HG02610 (cell line): ENCODE measurements around the gene KLF18.
"Not testable (repeated sequence)": the region's sequence is repeated elsewhere in the genome, so short reads cannot be mapped to it uniquely, and the experiment has no call there.

Experiments
- ATAC-seq: cut with Tn5 transposase; IDR thresholded peaks from one replicate; pipeline ENCODE4 v1.9.1; 2021; ENCODE audit warnings: mild to moderate bottlenecking, moderate library complexity; ENCODE audit not compliant: unreplicated experiment

Gene KLF18

DNA sequence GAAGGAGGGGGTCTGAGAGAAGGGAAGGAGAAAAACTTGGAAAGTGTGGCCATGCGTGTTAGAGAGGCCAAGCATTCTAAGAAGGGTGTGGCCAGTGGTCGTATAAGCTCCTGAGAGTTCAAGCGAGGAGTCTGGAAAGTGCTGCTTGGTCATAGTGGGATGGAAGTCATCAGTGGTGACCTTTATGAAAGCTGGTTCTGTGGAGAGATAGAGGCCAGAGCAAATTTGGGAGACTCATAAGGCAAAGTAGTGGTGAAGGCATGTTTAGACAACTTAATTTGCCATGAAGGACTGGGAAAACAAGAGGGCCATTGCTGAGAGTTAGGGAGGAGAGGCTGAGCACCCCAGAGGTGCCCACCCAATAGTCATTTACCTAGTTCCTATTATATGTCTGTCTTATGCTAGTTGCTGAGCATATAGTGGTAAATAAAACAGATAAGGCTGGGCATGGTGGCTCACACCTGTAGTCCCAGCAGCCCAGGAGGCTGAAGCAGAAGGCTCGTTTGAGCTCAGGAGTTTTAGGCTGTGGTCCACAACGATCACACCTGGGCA is 21.0 kb downstream of the KLF18 start:
- no peak for ATAC-seq

DNA sequence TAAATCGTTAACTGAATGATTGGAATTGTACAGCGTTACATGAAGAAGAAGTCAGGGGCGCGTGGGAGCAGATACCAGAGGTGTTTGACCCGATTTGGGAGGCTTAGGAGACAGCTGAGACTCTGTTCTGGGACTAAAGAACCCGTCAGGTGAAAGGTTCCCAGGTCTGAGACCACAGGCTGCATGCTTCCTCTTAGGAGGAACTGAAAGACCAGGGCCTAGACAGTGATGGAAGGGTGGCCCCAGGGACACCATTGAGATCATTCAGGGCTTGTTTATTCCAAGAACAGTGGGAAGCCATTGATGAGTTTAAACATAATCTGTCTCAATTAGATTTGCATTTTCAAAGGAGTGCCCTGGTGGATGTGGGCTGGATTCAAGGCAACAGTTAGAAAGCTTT is 21.9 kb downstream of the KLF18 start:
- no peak for ATAC-seq

DNA sequence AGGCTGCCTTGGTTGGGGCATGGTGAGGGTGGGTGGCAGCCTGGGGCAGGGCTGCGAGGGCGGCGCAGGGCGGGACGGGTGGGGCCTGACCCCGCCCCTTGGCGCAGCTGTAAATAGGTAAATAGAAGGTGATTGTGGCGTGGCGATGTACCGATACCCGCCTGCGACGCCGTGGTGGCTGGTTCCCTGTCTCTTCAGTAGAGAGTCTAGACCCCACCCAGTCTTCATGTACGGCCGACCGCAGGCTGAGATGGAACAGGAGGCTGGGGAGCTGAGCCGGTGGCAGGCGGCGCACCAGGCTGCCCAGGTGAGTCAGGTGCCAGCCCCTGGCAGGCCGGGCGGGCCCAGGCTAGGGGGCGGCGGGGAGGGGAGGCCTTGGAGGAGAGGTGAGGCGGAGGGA is 22.7 kb downstream of the KLF18 start, which contains the start of gene KLF17:
TSS of gene KLF17 (plus strand) at position 140 of the 400 bp plus-strand sequence. CDS start at position 227, 87 bp downstream.
- no peak for ATAC-seq

DNA sequence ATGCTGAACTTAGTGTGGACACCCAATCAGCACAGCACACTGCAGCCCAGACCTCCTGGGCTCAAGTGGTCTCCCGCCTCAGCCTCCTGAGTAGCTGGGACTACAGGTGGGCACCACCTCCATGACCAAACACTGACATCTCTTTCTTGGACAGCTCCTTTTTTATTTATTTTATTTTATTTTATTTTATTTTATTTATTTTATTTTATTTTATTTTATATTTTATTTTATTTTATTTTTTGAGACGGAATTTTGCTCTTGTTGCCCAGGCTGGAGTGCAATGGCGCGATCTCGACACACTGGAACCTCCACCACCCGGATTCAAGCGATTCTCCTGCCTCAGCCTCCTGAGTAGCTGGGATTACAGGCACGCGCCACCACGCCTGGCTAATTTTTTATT is 24.2 kb downstream of the KLF18 start:
- ATAC-seq = not testable (repeated sequence)

DNA sequence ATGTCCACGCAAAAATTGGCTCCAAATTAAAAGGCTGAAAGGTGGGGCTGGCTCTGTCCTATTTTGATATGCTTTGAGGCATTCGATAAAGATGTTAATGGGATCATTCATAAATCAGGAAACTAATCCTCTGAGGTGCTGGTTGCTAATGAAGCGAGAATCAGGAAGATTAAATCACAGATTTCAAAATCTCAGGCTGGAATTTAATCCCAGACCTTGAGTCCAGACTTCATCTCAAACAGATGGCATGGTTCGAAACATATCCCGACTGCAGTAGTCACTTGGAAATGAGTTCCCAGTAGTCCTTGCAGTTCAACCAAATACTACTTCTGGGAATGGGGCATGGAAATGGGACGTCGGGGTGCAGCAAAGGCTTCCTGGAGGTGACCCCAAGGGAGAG is 27.3 kb downstream of the KLF18 start:
- no peak for ATAC-seq

DNA sequence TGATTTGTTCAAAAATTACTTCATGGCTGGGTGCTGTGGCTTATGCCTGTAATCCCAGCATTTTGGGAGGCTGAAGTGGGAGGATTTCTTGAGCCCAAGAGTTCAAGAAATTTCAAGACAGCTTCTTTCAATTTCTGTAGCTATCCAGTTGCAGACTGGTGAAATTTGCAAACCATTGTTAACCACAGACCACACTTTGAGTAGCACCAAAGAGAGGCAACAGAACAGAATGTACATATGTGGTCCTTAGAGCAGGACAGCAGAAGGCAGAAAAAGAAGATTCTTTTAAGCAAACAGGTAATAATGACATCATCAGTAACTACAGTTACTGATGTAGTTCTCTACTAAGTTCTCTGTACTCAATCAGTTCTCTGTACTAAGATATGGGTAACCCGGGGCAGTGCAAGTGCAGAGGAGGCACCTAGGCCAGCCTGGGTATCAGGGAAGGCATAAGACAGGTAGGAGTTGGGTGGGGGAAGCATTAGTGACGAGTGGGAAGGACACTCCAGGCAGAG is 28.3 kb downstream of the KLF18 start:
- no peak for ATAC-seq

DNA sequence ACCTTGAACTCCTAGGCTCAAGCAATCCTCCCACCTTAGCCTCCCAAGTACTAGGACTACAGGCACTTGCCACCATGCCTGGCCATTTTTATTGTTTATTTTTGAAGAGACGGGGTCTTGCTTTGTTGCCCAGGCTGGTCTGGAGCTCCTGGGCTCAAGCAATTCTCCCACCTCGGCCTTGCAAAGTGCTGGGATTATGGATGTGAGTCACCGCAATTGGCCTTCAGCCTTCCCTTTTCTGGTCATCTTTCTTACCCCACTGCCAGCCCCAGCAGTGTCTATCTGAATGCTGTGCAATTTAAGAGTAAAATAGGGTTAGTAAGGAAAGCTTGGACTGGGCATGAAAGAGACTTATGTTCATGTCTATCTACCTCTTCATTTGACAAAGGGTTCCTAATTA is 28.9 kb downstream of the KLF18 start:
- ATAC-seq = no peak

DNA sequence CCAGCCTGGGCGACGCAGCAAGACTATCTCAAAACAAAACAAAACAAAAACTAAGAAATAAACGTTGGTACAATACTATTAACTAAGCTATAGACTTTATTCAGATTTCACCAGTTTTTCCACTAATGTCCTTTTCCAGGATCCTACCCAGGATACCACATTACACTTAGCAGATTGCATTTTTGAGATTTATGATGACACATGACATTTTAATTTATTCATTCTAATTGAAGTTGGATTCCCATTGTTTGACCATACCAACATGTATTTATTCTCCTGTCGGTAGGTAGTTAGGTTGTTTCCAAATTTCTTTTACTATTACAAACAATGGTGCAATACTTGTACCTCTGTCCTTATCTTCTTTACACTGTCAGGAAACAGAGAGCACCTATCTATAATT is 29.6 kb downstream of the KLF18 start:
- ATAC-seq = no peak

DNA sequence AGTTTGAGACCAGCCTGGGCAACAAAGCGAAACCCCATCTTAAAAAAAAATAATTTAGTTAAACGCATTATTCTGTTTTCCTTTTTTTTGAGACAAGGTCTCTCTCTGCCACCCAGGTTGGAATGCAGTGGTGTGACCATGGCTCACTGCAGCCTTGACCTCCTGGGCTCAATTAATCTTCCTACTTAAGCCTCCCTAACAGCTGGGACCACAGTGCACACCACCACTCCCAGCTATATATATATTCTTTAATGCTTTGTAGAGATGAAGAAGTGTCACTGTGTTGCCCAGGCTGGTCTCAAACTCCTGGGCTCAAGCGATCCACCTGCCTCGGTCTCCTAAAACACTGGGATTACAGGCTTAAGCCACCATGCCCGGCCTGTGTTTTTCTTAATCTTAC is 30.5 kb downstream of the KLF18 start:
- ATAC-seq = no peak

DNA sequence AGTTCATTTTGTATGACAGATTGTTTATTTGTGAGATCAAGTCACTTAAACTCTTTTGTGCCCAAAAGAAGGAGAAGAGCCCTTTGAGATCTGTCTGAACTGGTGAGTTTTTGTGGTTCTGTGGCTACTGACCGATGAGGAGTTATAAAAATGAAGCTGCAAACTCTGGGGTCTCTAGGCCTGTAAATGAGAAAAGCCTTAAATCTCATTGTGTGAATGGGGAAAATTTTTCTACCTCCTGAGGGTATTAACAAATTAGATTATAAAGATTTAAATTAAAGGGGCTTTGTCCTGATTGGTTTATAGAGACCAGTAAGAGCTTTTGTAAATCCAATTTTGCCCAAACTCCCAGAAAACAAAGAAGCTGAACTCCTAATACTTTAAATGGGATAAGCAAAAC is 32.5 kb downstream of the KLF18 start:
- no peak for ATAC-seq

DNA sequence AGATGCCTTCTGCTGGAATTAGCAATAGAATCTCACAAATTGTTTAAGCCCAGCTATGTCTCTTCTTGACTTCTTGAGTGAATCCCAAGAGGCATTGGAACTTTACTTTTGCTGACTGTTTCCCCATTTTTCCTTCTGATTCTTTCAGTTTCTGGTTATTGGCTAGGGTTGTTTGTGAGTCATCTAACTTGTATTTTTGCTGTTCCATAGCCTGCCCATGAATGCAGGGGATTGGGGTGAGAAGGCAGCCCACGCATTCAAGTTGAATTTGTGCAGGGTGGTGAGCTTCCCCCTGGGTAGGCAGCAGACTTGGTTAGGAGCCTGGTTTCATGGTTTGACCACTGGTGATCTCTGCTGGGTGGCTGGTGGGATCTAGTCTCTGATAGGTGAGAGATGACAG is 33.2 kb downstream of the KLF18 start:
- no peak for ATAC-seq

DNA sequence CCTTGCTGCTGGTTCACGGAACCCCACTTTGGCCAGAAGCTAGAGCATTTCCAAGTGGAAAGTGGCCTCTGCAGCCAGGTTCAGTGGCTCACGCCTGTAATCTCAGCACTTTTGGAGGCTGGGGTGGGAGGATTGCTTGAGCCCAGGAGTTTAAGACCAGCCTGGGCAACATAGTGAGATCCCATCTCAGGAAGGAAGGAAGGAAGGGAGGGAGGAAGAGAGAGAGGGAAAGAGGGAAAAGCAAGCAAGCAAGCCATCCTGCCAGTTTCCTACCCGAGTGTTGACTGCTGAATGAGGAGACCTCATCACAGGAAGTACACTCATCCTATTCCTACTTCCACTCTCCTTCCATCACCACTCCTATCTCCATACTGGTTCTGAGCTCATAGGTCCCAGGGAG is 35.6 kb downstream of the KLF18 start:
- no peak for ATAC-seq

DNA sequence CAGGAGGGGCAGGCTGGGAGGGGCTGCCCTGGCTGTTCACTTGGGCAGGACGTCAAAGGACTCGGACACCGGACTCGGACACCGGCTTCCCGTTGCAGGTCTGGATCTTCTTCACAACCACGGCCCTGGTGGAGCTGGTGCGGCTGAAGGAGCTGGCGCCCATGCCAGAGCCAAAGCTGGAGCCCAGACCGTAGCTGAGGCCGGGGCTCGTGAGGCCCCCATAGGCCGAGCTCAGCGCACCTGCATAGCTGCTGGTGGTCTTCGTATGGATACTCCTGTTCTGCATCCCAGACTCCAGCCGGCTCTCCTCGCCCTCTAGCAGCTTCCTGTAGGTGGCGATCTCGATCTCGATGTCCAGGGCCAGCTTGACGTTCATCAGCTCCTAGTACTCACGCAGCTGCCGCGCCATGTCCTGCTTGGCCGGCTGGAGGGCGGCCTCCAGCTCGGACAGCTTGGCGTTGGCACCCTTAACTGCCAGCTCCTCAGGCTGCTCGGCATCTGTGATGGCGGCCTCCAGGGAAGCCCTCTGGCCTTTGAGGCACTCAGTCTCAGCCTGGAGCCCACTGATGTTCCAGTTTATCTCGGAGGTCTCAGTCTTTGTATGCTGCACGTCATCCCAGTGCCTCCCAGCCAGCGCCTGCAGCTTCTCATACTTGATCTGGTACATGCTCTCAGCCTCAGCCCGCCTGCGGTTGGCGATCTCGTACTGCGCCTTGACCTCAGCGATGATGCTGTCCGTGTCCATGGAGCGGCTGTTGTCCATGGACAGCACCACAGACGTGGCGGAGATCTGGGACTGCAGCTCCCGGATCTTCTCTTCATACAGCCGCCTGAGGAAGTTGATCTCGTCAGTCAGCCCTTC is 37.9 kb downstream of the KLF18 start:
- no peak for ATAC-seq

DNA sequence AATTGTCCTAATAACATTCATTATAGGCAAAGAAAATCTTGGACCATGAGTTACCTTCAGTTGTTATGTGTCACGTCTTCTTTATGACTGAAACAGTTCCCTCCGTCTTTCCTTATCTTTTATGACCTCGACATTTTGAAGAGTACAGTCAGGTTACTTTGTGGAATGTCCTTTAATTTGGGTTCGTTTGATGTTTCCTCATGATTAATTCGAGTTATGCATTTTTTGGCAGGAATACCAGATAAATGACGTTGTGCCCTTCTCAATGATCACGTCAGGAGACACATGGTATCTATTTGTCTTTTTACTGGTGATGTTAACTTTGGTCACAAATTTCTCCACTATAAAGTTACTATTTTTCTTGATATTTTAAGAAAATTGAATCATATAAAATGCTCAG is 40.1 kb downstream of the KLF18 start:
- no peak for ATAC-seq

DNA sequence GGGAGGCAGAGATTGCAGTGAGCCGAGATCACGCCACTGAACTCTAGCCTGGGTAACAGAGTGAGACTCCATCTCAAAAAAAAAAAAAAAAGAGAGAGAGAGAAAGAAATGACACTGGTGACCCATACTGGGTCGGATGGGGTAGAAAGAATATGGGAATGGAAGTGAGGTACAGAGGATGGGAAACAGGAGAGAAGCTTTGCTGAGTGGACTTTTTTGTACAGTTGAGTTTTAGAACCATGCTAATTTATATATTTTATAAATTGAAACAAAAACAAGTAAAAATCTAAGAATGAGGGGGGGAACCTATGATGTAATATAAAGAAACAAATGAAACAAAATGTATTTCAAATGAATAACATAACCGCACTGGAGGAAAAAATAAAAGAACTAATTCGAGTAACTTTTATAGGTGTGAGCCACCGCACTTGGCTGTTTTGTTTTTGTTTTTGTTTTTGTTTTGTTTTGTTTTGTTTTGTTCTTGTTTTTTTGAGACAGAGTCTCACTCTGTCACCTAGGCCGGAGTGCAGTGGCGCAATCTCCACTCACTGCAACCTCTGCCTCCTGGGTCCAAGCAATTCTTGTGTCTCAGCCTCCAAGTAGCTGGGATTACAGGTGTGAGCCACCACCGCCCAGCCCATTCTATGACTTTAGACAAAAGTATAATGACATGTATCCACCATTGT is 41.1 kb downstream of the KLF18 start:
- no peak for ATAC-seq

DNA sequence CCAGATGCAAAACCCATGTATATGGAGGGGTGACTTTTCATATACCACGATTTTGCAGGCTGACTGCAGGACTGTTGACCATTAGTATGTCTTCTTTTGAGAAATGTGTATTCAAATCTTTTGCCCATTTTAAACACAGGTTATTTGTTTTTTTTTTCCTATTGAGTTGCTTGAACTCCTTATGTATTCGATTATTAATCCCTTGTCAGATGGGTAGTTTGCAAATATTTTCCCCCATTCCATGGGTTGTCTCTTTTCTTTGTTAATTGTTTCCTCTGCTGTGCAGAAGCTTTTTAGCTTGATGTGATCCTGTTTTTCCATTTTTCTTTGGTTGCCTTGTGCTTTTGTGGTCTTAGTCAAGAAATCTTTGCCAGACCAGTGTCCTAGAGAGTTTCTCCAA is 47.4 kb downstream of the KLF18 start:
- no peak for ATAC-seq

DNA sequence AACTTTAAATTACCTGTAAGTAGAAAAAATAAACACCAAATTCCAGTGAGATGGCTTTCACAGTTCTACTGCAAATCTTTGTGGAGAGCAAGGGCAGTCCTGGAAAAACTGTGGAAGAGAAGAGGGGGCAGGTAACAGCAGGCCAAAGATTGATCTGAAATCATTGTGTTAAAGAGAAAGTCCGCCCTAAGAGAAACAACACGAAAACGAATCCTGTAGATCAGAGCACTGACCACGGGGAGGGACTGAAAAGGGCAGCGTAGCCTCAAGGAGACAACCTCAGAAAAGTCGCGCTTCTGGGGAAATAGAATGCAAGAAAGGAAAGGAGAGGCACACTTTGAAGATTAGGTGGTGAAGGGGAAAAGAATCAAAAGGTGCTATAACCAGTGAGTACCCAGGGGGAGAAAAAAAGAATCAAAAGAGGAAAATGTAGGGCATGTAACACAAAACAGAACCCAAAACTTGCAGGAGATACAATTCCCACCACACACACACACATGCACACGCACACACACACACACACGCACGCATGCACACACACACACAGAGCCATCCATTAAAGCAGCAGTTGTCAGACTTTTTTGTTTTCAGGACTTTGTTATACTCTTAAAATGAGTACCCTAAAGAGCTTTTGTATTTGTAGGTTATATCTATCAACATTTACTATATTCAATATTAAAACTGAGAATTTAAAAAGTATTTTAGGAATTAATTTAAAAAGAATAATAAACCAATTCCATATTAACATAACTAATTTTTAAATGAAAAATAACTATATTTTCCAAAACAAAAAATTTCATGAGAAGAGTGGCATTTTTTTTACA is 50.8 kb downstream of the KLF18 start:
- no peak for ATAC-seq

DNA sequence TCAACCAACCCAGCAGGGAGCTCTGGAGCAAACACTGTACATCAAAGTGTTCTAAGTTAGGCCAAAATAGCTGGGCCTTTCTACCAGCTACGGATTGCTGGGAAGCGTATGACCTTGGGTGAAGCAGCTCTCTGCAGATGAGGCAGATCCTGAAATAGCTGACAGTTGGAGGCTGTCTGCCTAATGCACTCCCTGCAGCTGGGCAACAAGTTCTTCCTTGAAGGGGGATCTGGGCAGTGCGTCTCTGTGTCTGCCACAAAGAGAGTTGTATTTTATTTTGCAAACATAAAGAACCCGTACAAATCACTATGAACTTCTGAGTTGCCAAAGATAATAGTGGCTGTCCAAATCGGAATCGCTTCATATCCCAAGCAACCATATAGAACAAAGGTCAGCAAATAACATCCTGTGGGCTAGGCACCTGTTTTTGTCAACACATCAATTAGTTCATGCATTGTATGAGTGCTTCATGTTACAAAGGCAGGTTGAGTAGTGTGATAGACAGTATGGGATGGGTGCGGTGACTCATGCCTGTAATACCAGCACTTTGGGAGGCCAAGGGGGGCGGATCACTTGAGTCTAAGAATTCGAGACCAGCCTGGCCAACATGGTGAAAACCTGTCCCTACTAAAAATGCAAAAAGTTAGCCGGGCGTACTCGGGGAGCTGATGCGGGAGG is 51.9 kb downstream of the KLF18 start:
- ATAC-seq = no peak
